Measurements from ENCODE around the gene CDC123. TPM values are rescaled to one million over a fixed set of nuclear protein-coding genes. Genes with fewer than 3 reads are reported as not detected.

CDC123 gene
- total RNA-seq, 1 donor from 2014 or later = 30.4 TPM

DNA sequence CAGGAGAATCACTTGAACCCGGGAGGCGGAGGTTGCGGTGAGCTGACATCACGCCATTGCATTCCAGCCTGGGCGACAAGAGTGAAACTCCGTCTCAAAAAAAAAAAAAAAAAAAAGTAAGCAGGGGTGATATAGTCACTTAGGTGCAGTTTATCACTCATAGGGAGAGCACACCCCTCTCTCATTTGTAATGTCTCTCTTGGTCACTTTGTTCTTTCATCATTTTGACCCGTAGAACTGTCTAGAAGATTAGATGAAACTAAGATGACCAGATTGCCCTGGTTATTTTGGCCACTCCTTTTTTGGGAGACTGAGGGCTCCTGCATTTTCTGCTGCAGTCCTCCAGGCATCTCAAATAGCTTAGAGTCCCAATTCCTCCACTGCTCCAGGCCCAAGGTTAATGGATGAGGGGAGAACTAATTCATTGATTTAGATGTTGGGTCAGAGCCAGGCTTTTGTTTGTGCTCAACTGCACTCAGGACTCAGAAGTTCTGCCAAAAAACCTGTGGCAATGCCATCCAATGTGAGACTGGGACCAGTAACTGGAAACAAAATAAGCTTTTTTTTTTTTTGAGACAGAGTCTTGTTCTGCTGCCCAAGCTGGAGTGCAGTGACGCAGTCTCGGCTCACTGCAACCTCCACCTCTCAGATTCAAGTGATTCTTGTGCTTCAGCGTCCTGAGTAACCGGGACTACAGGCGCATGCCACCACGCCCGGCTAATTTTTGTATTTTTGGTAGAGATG lies 103.4 kb downstream of the CDC123 start:
- no peaks in the 10 kb centered on the region for H3K4me1 ChIP-seq
- no peaks in the 10 kb centered on the region for H3K36me3 ChIP-seq
- intact Hi-C loops (cut with DNase I) = no loop called here
- no peak for DNase-seq (ENCODE audit: extremely low spot score in 2 of 2)
- no peak overlapping the region for H3K27ac ChIP-seq
- TF ChIP-seq, protein P1, sequence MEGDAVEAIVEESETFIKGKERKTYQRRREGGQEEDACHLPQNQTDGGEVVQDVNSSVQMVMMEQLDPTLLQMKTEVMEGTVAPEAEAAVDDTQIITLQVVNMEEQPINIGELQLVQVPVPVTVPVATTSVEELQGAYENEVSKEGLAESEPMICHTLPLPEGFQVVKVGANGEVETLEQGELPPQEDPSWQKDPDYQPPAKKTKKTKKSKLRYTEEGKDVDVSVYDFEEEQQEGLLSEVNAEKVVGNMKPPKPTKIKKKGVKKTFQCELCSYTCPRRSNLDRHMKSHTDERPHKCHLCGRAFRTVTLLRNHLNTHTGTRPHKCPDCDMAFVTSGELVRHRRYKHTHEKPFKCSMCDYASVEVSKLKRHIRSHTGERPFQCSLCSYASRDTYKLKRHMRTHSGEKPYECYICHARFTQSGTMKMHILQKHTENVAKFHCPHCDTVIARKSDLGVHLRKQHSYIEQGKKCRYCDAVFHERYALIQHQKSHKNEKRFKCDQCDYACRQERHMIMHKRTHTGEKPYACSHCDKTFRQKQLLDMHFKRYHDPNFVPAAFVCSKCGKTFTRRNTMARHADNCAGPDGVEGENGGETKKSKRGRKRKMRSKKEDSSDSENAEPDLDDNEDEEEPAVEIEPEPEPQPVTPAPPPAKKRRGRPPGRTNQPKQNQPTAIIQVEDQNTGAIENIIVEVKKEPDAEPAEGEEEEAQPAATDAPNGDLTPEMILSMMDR (IDR thresholded peaks at IDR 0.05) = no peak
- no peak for TF ChIP-seq POLR2AphosphoS5 (IDR thresholded peaks at IDR 0.05; ENCODE audit: insufficient read depth in 1 of 2, low read depth in 1 of 2)
- no peak for TF ChIP-seq POLR2A (IDR thresholded peaks at IDR 0.05)
- H3K4me3 ChIP-seq = no peak overlapping the region
- H3K27me3 ChIP-seq = no peaks in the 10 kb centered on the region
- H3K9me3 ChIP-seq = no peaks in the 10 kb centered on the region

Other genes starting within 250 kb of the CDC123 start
- 21.6 TPM for gene UPF2, start 153.4 kb upstream of the CDC123 start, total RNA-seq
- gene DHTKD1, start 127.2 kb upstream of the CDC123 start, total RNA-seq = 13.3 TPM
- gene SEC61A2, start 66.5 kb upstream of the CDC123 start, total RNA-seq = 9.1 TPM
- 30.7 TPM for gene NUDT5, start 297 bp upstream of the CDC123 start, total RNA-seq
- 12.8 TPM for gene CAMK1D, start 153.4 kb downstream of the CDC123 start, total RNA-seq

Data from vagina (tissue), 2 donors.